ENCODE measurements around the gene TLR7. TPM values are rescaled to one million over a fixed set of nuclear protein-coding genes. Genes with fewer than 3 reads are reported as not detected.

Gene TLR7
- total RNA-seq (2022; extraction: Qiagen RNA extraction; ENCODE audit: low read depth), result not detected in 5 replicates

GRCh38 chrX:12866451-12867377 is at the start of gene TLR7:
Gene TLR7 (plus strand): TSS chrX:12867072. CDS start chrX:12867579, 507 bp downstream.

DNA sequence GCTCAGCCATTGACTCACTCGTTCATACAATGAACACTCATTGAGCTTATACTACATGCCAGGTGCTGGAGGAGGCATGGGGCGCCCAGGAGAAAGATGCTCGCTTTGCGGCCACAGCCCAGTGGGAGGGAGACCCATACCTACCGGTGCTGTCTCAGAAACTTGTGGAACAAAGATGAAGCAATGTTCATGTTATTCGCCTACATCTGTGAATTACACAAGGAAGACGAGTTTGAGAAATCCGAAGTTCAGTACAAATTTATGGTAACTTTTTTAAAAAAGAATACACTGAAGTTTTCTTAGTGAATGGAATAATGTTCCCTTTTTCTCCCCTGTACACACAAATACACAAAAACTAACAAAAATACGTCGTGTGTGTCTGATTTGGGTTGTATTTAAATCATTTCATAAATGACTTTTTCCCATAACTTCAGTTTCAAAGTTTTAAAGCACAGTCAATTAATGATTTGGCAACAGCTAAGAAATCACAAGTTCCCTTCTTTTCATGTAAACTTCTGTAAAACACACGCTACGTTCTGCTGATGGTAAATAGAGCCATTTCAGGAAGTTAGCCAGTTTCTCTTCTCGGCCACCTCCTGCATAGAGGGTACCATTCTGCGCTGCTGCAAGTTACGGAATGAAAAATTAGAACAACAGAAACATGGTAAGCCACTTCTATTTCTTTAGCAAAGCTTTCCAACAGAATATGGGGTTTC is 39.3 kb downstream of the TLR7 start, which contains the start of gene TLR8:
TSS of gene TLR8 (plus strand) at position 575 of the 716 bp plus-strand sequence. CDS start at position 662, 87 bp downstream.

Other genes with a start within 250 kb of the TLR7 start
- gene PRPS2, start 75.7 kb upstream of the TLR7 start, total RNA-seq (2022; extraction: Qiagen RNA extraction; ENCODE audit: low read depth), result 30.7 to 44.9 TPM (median 39.6 TPM) in 5 replicates
- gene TLR8, start 39.5 kb downstream of the TLR7 start, total RNA-seq (2022; extraction: Qiagen RNA extraction; ENCODE audit: low read depth), result not detected in 5 replicates
- gene TMSB4X, start 108.0 kb downstream of the TLR7 start, total RNA-seq (2022; extraction: Qiagen RNA extraction; ENCODE audit: low read depth), result 5,171 to 8,032 TPM (median 5,790 TPM) in 5 replicates
- 0.13 TPM in 1 of 5 replicates, not detected in the others for gene FAM9C, start 177.5 kb downstream of the TLR7 start, total RNA-seq (2022; extraction: Qiagen RNA extraction; ENCODE audit: low read depth)

Measured in A549 treated with GW870086 at 1 μM for 4 hours (cell line).